ENCODE data around the gene TCEANC. TPM values are rescaled to one million over a fixed set of nuclear protein-coding genes. Genes with fewer than 3 reads are reported as not detected.

TCEANC gene
- total RNA-seq, 1 donor from 2014 or later: 6.0 TPM

GRCh38 chrX:13691841-13692371, 39.0 kb downstream of the TCEANC start:
- DNase-seq (ENCODE audit: low spot score): no peak

GRCh38 chrX:13692771-13693231, 39.9 kb downstream of the TCEANC start:
- no peak for DNase-seq (ENCODE audit: low spot score)

GRCh38 chrX:13693341-13693961, 40.5 kb downstream of the TCEANC start:
- DNase-seq (ENCODE audit: low spot score): no peak

GRCh38 chrX:13694359-13694758, 41.4 kb downstream of the TCEANC start:
- no peak for DNase-seq (ENCODE audit: low spot score)

GRCh38 chrX:13694983-13695382, 42.0 kb downstream of the TCEANC start:
- no peak for DNase-seq (ENCODE audit: low spot score)

GRCh38 chrX:13695601-13696115, 42.7 kb downstream of the TCEANC start:
- no peak for DNase-seq (ENCODE audit: low spot score)

GRCh38 chrX:13697455-13697854, 44.5 kb downstream of the TCEANC start:
- no peak for DNase-seq (ENCODE audit: low spot score)

- no peak for DNase-seq (ENCODE audit: low spot score)
Observed at GRCh38 chrX:13697976-13698375, 45.0 kb downstream of the TCEANC start.

GRCh38 chrX:13698432-13698831, 45.5 kb downstream of the TCEANC start:
- DNase-seq (ENCODE audit: low spot score): no peak

- no peak for DNase-seq (ENCODE audit: low spot score)
Observed at GRCh38 chrX:13699183-13699826, 46.4 kb downstream of the TCEANC start.

GRCh38 chrX:13700380-13700779, 47.4 kb downstream of the TCEANC start:
- no peak for DNase-seq (ENCODE audit: low spot score)

- DNase-seq (ENCODE audit: low spot score): no peak
Observed at GRCh38 chrX:13702111-13702789, 49.3 kb downstream of the TCEANC start.

GRCh38 chrX:13703135-13703534, 50.2 kb downstream of the TCEANC start:
- no peak for DNase-seq (ENCODE audit: low spot score)

- DNase-seq (ENCODE audit: low spot score): no peak
Observed at GRCh38 chrX:13703589-13703988, 50.6 kb downstream of the TCEANC start.

GRCh38 chrX:13711141-13711540, 58.2 kb downstream of the TCEANC start:
- no peak for DNase-seq (ENCODE audit: low spot score)

Other genes with a start within 250 kb of the TCEANC start
- gene EGFL6, start 83.5 kb upstream of the TCEANC start, total RNA-seq (ENCODE audit: insufficient read depth, low replicate concordance): 95.3 TPM
- 33.7 TPM for gene RAB9A, start 36.0 kb downstream of the TCEANC start, total RNA-seq (ENCODE audit: insufficient read depth, low replicate concordance)
- gene TRAPPC2, start 81.5 kb downstream of the TCEANC start, total RNA-seq (ENCODE audit: insufficient read depth, low replicate concordance): 41.2 TPM
- 8.4 TPM for gene OFD1, start 81.6 kb downstream of the TCEANC start, total RNA-seq (ENCODE audit: insufficient read depth, low replicate concordance)
- gene GPM6B, start 164.0 kb downstream of the TCEANC start, total RNA-seq (ENCODE audit: insufficient read depth, low replicate concordance): 2.2 TPM